HL-60 (cell line): ENCODE data around the gene FRK.

ENCODE experiments used
- CTCF ChIP-seq: IDR thresholded peaks from one replicate; pipeline ENCODE4 v1.5.1; 2011; ENCODE audit warnings: low read length, control low read depth, inconsistent platforms; ENCODE audit not compliant: insufficient read depth
- GABPA ChIP-seq: IDR thresholded peaks from 2 replicates; pipeline ENCODE4 v1.6.1; 2012; ENCODE audit warnings: low read depth
- REST ChIP-seq: IDR thresholded peaks from 2 replicates; pipeline ENCODE4 v1.6.1; 2012; ENCODE audit warnings: low read depth; ENCODE audit not compliant: insufficient replicate concordance

GRCh38 chr6:116033687-116034303 is 26.9 kb downstream of the FRK start:
- no peak for TF ChIP-seq CTCF
- TF ChIP-seq GABPA = no peak
- TF ChIP-seq REST = no peak
